ENCODE data around the gene ULBP1.
"Not testable (repeated sequence)": the region's sequence is repeated elsewhere in the genome, so short reads cannot be mapped to it uniquely, and the experiment has no call there.

The ULBP1 gene

DNA sequence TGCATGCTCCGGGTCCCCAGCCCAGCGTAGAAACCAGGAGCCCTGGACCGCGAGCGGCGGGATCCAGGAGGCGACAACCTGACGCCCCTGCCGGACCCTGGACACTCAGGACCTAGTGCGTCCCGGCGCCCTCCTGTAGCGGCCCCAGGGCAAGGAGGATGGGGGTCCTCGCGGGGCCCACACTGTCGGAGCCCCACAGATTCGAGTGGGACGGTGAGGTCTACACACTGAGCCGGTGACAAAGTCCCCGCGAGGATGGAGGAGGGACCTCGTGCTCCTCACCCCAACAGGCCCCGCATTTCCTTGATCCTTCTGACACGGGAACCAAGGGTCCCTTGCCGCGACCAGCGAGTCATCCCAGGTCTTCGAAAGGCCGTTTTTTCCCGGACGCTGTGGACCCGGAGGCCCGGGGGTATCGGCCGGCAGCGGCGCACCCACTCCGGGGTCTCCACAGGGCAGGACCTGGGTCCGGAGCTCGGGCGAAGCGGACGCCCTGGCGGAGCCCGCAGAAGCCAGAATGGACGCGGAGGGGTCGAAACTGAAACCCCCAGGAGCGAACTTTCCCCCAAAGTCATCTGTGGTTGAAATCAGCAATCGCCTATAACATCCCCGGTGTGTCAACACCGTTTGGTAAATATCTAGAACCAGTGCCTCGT, 9.3 kb upstream of the ULBP1 start:
- DNase-seq = not testable (repeated sequence)

DNA sequence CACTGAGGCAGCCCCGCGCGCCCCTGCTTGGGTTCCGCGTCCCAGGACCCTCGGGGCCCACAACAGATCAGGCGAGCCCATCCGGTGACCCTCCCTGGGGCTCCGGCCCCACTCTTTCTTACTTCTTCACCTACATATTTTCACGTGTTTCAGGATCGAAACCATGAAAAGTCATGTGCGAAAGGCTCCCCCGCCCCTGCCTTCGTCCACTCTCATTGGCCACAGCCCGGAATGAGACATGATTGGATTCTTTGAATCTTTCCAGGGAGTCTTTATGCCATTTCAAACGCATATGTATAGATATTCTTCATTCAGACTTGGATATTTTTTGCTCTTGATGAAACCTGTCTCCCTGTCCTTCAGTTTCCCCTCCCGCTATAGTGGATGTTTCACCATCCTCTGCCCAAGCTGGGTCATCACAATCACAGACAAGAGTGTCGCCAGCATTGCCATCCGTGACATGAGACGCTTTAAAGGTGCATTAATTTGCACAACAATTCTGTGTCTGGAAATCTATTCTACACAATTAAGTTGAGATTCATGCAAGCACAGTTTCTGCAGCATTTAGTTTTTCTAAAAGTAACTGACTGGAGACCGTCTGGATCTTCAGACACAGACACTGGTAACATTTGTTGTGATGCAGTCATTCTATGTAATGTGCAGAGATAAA, 8.6 kb upstream of the ULBP1 start:
- not testable (repeated sequence) for DNase-seq

- not testable (repeated sequence) for DNase-seq
Measured at GRCh38 chr6:149955654-149956317, 8.0 kb upstream of the ULBP1 start.

- DNase-seq = not testable (repeated sequence)
Measured at GRCh38 chr6:149958124-149958523, 5.6 kb upstream of the ULBP1 start.

DNA sequence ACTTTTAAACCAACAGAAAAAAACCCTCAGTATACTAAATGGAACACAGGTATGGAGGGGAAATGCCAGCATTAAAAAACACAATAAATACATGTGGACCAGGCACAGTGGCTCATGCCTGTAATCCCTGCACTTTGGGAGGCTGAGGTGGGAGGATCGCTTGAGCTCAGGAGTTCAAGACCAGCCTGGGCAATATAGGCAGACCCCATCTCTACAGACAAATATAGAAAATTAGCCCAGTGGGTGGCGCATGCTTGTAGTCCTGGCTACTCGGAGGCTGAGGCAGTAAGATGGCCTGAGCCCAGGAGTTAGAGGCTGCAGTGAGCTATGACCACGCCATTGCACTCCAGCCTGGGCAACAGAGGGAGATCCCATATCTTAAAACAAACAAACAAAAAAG, 3.9 kb upstream of the ULBP1 start:
- not testable (repeated sequence) for DNase-seq

DNA sequence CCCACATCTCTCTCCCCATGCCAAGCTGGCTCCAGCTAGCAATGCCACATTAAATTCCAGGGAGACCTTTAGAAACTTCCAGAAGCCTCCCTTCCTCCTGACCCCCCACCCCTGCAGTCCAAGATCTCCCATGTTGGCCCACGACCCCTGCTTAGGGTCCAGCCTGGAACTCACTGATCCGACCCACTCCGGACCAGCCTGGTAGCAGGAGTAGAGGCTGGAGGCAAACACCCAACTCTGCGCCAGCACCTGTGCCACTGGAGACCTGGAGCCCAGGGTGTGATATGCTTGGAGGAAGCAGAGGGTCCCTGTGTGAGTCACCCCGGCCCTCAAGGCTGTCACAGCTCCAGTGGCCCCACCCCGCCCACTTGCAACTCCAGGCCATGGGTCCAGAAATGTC, 3.3 kb upstream of the ULBP1 start:
- no peak for DNase-seq

DNA sequence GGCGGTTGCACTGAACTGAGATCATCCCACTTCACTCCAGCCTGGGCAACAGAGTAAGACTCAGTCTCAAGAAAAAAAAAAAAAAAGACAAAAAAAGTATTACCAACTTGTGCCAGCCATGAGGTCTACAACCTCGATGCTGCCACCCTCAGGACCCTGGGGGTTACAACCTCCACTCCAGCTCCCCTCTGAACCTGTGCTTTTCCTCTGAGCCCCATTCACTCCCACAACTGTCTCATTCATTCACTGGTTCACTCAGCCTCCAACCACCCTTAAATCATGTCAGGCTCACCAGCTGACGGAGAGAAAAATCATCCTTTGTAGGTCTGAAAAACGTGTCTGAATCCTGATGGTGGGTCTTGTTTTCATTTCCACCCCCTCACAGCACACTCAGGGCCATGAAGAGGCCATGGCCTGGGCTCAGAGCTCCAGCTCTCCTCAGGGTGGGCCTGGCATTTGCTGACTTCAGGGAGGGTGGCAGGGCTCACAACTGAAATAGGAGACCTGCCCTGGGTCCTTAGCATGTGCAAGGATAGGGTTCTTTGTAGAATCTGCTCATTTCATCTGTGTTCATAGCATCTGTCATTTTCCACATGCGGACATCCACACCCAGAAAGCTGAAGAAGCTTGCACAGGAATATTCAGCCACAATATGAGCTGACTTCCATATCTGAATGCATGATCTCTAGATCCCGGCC, 1.9 kb upstream of the ULBP1 start:
- no peak for DNase-seq

DNA sequence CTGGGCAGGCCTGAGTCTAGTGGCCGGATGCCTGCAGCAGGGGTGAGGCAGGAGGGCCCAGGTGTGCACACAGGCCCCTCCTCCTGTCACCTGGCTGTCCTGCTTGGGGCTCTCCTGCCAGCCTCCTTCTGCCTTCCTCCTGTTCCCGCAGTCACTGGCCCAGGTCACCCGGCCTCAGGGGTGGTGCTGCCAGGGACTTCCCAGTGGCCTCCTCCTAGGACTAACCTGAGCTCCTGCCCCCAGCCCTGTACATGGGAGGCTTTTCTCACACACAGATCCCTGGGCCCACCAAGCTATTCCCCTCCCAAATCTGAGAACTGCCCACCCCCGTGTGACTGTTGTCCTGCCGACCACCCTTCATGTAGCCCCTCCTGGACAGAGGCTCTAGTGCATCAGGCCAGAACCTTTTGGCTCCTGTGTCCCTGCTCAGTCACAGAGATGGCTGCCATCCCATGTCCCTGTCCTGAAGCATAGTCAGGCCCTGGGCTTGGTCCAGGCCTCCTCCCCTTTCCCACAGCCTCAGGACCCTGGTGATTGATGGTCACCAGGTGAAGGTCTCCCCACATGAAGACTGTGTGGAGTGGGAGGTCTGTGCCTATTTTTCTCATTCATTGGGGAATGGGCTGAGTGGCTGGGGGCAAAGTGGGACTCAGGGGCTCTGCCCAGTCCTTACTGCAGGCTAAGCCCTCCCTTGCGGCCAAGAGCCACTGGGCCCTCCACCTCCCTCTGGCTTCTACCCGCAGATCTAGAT, 1.1 kb upstream of the ULBP1 start:
- DNase-seq = no peak

DNA sequence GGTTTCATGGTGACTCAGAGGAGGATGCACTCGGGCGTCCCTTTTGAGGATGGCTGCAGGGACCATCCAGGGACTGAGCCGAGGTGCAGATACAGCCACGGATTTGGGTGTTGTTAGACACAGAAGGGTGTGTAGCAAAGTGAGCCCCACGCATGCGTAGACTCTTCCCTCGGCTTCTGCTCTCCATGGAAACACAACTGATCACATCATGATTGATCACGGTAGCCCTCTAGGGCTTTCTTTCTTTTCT, 606 bp upstream of the ULBP1 start:
- no peak for DNase-seq

DNA sequence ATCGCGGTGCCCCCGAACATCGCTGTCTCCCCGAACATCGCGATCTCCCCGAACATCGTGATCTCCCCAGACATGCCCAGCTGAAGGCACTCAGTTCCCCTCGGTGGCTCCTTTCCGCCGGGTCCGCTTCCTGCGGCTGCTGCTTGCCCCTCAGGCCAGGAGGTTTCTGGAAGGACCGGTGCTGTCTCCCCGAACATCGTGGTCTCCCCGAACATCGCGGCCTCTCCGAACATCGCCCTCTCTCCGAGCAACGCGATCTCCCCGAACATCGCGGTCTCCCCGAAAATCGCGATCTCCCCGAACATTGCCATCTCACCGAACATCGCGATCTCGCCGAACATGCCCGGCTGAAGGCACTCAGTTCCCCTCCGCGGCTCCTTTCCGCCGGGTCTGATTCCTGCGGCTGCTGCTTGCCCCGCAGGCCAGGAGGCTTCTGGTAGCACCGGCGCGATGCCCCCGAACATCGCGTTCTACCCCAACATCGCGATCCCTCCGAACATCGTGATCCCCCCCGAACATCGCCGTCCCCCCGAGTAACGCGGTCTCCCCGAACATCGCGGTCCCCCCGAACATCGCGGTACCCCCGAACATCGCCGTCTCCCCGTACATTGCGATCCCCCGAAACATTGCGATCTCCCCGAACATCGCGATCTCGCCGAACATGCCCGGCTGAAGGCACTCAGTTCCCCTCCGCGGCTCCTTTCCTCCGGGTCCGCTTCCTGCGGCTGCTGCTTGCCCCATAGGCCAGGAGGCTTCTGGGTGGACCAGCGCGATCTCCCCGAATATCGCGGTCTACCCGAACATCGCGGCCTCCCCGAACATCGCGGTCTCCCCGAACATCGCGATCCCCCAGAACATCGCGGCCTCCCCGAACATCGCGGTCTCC, 808 bp downstream of the ULBP1 start:
- no peak for DNase-seq

GRCh38 chr6:149965194-149966020, 1.7 kb downstream of the ULBP1 start:
- no peak for DNase-seq

DNA sequence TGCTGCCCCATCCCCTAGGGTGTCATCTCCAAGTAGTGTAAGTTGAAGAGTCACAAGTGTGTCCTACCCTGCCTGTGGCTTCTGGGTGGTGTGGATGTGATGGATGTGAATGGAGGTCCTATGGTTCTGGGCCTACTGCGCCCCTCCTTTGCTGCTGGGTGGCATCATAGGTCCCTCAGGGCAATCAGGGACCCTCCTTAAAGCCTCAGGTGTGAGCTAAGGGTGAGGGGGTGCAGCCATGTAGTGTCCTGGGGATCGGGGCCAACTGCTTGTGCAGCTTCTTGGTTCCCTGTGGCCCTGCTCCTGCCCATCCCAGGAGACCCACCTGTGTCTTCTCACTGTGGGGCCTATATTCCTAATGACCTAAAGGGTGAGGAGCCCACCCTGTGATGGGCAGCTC, 2.6 kb downstream of the ULBP1 start:
- DNase-seq = not testable (repeated sequence)

DNA sequence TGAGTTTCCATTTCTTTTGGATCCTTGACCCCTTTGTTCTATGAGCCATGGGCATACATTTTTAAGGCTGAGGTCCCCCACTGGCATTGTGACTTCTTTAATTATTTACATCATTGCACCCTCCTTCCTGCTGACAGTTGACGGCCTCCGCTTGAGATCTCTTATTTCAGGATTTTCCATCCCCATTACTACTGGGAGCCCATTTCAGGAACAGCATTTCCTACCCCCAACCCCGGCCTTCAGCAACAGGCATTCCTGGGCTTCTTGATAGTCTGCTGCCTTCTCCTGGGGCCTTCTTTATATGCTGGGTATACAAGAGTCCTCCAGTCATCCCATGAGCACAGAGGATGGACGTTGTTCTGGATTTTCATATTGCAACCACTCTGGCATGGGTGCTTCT, 3.8 kb downstream of the ULBP1 start:
- DNase-seq = no peak

- not testable (repeated sequence) for DNase-seq
Measured at GRCh38 chr6:149967999-149968398, 4.3 kb downstream of the ULBP1 start.

- DNase-seq = not testable (repeated sequence)
Measured at GRCh38 chr6:149968909-149969308, 5.2 kb downstream of the ULBP1 start.

GRCh38 chr6:149969635-149970034, 5.9 kb downstream of the ULBP1 start:
- DNase-seq = no peak

GRCh38 chr6:149974394-149974793, 10.7 kb downstream of the ULBP1 start:
- DNase-seq = not testable (repeated sequence)

- DNase-seq = no peak
Measured at GRCh38 chr6:149974825-149975224, 11.1 kb downstream of the ULBP1 start.

DNA sequence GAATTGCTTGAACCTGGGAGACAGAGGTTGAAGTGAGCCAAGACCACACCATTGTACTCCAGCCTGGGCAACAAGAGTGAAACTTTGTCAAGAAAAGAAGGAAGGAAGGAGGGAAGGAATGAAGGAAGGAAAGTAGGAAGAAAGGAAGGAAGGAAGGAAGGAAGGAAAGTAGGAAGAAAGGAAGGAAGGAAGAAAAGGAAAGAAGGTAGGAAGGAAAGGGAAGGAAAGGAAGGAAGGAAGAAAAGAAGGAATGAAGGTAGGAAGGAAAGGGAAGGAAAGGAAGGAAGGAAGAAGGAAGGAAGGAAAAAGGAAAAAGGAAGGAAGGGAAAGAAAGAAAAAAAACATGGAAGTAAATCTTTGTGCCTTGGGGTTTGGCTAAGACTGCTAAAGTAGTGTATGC, 11.7 kb downstream of the ULBP1 start:
- DNase-seq = no peak

DNA sequence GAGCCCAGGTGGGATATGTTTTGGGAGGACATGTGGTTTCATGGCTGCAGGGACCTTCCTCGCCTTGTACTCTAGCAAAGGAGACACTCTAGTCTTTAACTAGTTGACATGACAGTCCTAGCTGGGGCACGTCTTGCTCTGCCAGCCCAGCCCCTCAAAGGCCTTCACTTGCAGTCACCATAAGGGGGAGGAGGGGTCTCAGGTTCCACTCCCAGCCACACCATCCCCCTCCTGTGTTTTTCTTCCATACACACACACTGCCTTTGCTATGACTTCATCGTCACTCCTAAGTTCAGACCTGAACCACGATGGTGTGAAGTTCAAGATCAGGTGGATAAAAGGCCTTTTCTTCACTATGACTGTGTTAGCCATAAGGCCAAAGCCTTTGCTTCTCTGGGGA, 13.5 kb downstream of the ULBP1 start:
- DNase-seq = no peak

DNA sequence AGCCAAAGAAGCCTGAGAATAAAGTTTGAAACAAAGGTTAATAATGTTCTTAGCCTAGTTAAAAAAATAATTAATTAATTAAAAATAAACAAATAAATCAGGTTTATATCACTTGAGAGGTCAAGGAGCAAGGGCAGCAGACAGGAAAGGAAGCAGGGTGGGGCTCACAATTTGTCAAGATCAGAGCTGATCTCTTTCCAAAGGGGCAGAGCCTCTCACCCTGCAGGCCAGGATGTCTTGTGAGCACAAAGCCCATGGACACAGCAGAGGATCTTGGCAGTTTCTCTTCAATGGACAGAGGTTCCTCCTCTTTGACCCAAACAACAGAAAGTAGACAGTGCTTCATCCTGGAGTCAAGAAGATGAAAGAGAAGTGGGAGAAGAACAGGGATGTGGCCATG, 14.9 kb downstream of the ULBP1 start:
- DNase-seq = no peak
